Transverse colon (tissue), 4 donors: ENCODE measurements around the gene ZNF217. TPM values are rescaled to one million over a fixed set of nuclear protein-coding genes. Genes with fewer than 3 reads are reported as not detected.
"Not testable (repeated sequence)": the region's sequence is repeated elsewhere in the genome, so short reads cannot be mapped to it uniquely, and the experiment has no call there.

Experiments
- DNase-seq: peaks from one replicate; pipeline ENCODE4 v3.0.0-alpha.2; 2019
- H3K27ac ChIP-seq, 4 donors: fragments of 200-600 bp; sonication (generic); 2 replicates each; pipeline ENCODE4 v1.5.1; 2016 to 2018; ENCODE audit warnings: inconsistent platforms in 4 of 4
- H3K27me3 ChIP-seq: fragments of 200-600 bp; sonication (generic); 2 replicates; pipeline ENCODE4 v1.5.1; 2017; ENCODE audit warnings: inconsistent platforms
- H3K36me3 ChIP-seq, 4 donors: fragments of 200-600 bp; sonication (generic); 2 replicates each; pipeline ENCODE4 v1.5.1; 2017 to 2019; ENCODE audit warnings: inconsistent platforms in 4 of 4
- H3K4me1 ChIP-seq, 4 donors: fragments of 200-600 bp; sonication (generic); 2 replicates each; pipeline ENCODE4 v1.5.1; 2017 to 2020; ENCODE audit warnings: inconsistent platforms in 4 of 4
- H3K4me3 ChIP-seq, 4 donors: fragments of 200-600 bp; sonication (generic); 1 replicate in 1 of 4; 2 replicates in 3 of 4; pipeline versions ENCODE4 v1.5.1 to v1.6.1; 2017 to 2019; ENCODE audit warnings: inconsistent platforms in 4 of 4
- H3K9me3 ChIP-seq, 2 donors: fragments of 200-600 bp; sonication (generic); 2 replicates each; pipeline ENCODE4 v1.5.1; 2017 to 2019; ENCODE audit warnings: inconsistent platforms in 2 of 2
- CTCF ChIP-seq, 5 experiments: fragments of 200-600 bp in 3 of 5; fragments of 450-650 bp in 2 of 5; sonication (generic) in 3 of 5; IDR thresholded peaks; 1 replicate in 2 of 5; 2 replicates in 3 of 5; pipeline ENCODE4 v1.5.1; 2016 to 2017; ENCODE audit warnings: antibody characterized with exemption in 5 of 5, inconsistent platforms in 3 of 5, mild to moderate bottlenecking in 2 of 5, moderate library complexity in 1 of 5
- EP300 ChIP-seq: sonication (generic); formaldehyde crosslinking; IDR thresholded peaks from one replicate; pipeline ENCODE4 v1.6.1; 2017; ENCODE audit warnings: antibody characterized with exemption, low read depth
- POLR2A ChIP-seq: fragments of 450-650 bp; IDR thresholded peaks from one replicate; pipeline ENCODE4 v1.6.1; 2016; ENCODE audit warnings: antibody characterized with exemption, mild to moderate bottlenecking, moderate library complexity
- POLR2AphosphoS5 ChIP-seq, 3 donors: sonication (generic); formaldehyde crosslinking; IDR thresholded peaks; one replicate each; pipeline ENCODE4 v1.6.1; 2016; ENCODE audit warnings: antibody characterized with exemption in 3 of 3
- WGBS, 2 donors: methylation state at CpG; one replicate each; pipeline ENCODE4 v1.1.5; 2018; ENCODE audit warnings: low coverage in 1 of 2; 5-methylcytosine and 5-hydroxymethylcytosine counted together
- in situ Hi-C, 4 donors: fragments of 200-750 bp; cut with MboI; loops; one replicate each; pipeline versions ENCODE4 v1.15.0 to v1.15.1; 2017; ENCODE audit warnings: low sequenced_read_pairs in 3 of 4, low pct_ligation_motif_present in 1 of 4, low pct_unique_long_range_greater_than_20kb in 1 of 4
- intact Hi-C: fragments of 100-400 bp; cut with DNase I; formaldehyde crosslinking; loops from one replicate; pipeline ENCODE4 v1.15.1; 2023; ENCODE audit warnings: low total_unique reads
- total RNA-seq, 4 donors: library from RNA; depleted of rRNA; stranded (reverse); fragments of >200 nt; gene quantifications; one replicate each; pipeline ENCODE4 v1.1.0, GENCODE V29; 2016

Gene ZNF217
- total RNA-seq, 4 donors from 2014 or later: 28.9 to 82.6 (median 46.0) TPM

GRCh38 chr20:53569005-53569404, 24.6 kb downstream of the ZNF217 start:
- TF ChIP-seq EP300 (no peak), POLR2A (no peak), CTCF (IDR thresholded peaks at IDR 0.05) (no peak), POLR2AphosphoS5 (IDR thresholded peaks at IDR 0.05) (no peak)
- Histone ChIP-seq H3K36me3 (peaks cover 0 to 71% (median 24%) of the 10 kb centered on the region in 4 donors), H3K27me3 (no peaks in the 10 kb centered on the region), H3K27ac (no peak overlapping the region), H3K4me1 (no peaks in the 10 kb centered on the region), H3K4me3 (no peak overlapping the region), H3K9me3 (no peaks in the 10 kb centered on the region)
- in situ Hi-C loops: loop anchor here (25.0 kb wide), 2 partner anchors 493 to 643 kb away; partner anchors contain the start of genes BCAS1 (in 2 of the 4) and PFDN4 (in 2 of the 4)
- DNase-seq: no peak
- intact Hi-C loops: no loop called here
- 97 to 100% methylated on average over 2 of the region's 2 CpGs for WGBS, 2 donors

- Histone ChIP-seq H3K27ac (no peak overlapping the region), H3K4me3 (no peak overlapping the region), H3K4me1 (no peaks in the 10 kb centered on the region), H3K36me3 (peaks cover 0 to 70% (median 21%) of the 10 kb centered on the region in 4 donors), H3K27me3 (no peaks in the 10 kb centered on the region), H3K9me3 (no peaks in the 10 kb centered on the region)
- TF ChIP-seq POLR2AphosphoS5 (IDR thresholded peaks at IDR 0.05) (no peak), EP300 (no peak), POLR2A (no peak), CTCF (IDR thresholded peaks at IDR 0.05) (no peak)
- 69 to 93% methylated on average over 4 to 8 of the region's 8 CpGs for WGBS, 2 donors
- no peak for DNase-seq
- in situ Hi-C loops (loop anchor here (25.0 kb wide), 2 partner anchors 494 to 644 kb away; partner anchors contain the start of genes BCAS1 (in 2 of the 4) and PFDN4 (in 2 of the 4)), intact Hi-C loops (no loop called here)
Observed at GRCh38 chr20:53568351-53568750, 25.3 kb downstream of the ZNF217 start.

GRCh38 chr20:53567379-53567917, 26.2 kb downstream of the ZNF217 start:
- Histone ChIP-seq H3K27me3 (no peaks in the 10 kb centered on the region), H3K36me3 (peaks cover 0 to 66% (median 20%) of the 10 kb centered on the region in 4 donors), H3K4me3 (no peak overlapping the region), H3K4me1 (no peaks in the 10 kb centered on the region), H3K27ac (no peak overlapping the region), H3K9me3 (no peaks in the 10 kb centered on the region)
- in situ Hi-C loops: loop anchor here (25.0 kb wide), 2 partner anchors 495 to 645 kb away; partner anchors contain the start of genes BCAS1 (in 2 of the 4) and PFDN4 (in 2 of the 4)
- WGBS, 2 donors: 77 to 85% methylated on average over 3 of the region's 3 CpGs
- TF ChIP-seq POLR2A (no peak), EP300 (no peak), CTCF (IDR thresholded peaks at IDR 0.05) (no peak), POLR2AphosphoS5 (IDR thresholded peaks at IDR 0.05) (no peak)
- intact Hi-C loops: no loop called here
- DNase-seq: no peak

GRCh38 chr20:53566623-53567022, 27.0 kb downstream of the ZNF217 start:
- H3K27me3 ChIP-seq, H3K27ac ChIP-seq, H3K4me1 ChIP-seq, H3K4me3 ChIP-seq, intact Hi-C loops, DNase-seq, H3K9me3 ChIP-seq: not testable (repeated sequence)
- H3K36me3 ChIP-seq: peaks cover 0 to 58% (median 19%) of the 10 kb centered on the region in 4 donors
- in situ Hi-C loops: loop anchor here (25.0 kb wide), 2 partner anchors 496 to 646 kb away; partner anchors contain the start of genes BCAS1 (in 2 of the 4) and PFDN4 (in 2 of the 4)
- 88 to 94% methylated on average over 5 to 8 of the region's 9 CpGs for WGBS, 2 donors
